GM20000 (cell line): ENCODE data around the gene DYSF.

Experiments used
- DNase-seq: peaks from one replicate; pipeline ENCODE4 v3.0.0; 2012; ENCODE audit warnings: low spot score
- TF ChIP-seq, protein P1 (sequence below): IDR thresholded peaks from 2 replicates; pipeline ENCODE4 v1.5.1; 2012; ENCODE audit warnings: mild to moderate bottlenecking, control low read depth; ENCODE audit errors: extremely low read depth, missing control alignments

The DYSF gene

DNA sequence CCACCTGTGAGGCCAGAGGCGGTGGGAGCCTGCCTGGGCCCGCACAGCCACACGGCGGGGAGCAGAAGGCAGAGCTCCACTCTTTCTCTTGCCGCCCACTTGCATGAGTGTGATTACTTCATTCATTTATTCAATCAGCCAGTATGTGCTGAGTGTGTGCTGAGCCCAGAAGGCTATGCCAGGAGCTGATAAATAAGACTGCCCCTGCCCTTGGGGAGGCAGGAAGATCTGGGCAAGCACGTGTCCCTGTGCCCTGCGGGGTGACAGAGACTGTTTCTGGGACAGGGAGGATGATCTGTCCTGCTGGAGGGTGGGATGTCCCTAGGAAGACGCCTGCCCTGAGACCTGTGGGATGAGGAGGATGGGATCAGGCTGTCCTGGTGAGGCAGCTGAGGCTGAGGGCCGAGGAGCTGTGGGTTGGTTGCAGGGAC lies 250.8 kb downstream of the DYSF start:
- no peak for DNase-seq
- TF ChIP-seq, protein P1, sequence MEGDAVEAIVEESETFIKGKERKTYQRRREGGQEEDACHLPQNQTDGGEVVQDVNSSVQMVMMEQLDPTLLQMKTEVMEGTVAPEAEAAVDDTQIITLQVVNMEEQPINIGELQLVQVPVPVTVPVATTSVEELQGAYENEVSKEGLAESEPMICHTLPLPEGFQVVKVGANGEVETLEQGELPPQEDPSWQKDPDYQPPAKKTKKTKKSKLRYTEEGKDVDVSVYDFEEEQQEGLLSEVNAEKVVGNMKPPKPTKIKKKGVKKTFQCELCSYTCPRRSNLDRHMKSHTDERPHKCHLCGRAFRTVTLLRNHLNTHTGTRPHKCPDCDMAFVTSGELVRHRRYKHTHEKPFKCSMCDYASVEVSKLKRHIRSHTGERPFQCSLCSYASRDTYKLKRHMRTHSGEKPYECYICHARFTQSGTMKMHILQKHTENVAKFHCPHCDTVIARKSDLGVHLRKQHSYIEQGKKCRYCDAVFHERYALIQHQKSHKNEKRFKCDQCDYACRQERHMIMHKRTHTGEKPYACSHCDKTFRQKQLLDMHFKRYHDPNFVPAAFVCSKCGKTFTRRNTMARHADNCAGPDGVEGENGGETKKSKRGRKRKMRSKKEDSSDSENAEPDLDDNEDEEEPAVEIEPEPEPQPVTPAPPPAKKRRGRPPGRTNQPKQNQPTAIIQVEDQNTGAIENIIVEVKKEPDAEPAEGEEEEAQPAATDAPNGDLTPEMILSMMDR: no peak

GRCh38 chr2:71704688-71705087 lies 251.3 kb downstream of the DYSF start:
- TF ChIP-seq, protein P1: no peak
- no peak for DNase-seq

DNA sequence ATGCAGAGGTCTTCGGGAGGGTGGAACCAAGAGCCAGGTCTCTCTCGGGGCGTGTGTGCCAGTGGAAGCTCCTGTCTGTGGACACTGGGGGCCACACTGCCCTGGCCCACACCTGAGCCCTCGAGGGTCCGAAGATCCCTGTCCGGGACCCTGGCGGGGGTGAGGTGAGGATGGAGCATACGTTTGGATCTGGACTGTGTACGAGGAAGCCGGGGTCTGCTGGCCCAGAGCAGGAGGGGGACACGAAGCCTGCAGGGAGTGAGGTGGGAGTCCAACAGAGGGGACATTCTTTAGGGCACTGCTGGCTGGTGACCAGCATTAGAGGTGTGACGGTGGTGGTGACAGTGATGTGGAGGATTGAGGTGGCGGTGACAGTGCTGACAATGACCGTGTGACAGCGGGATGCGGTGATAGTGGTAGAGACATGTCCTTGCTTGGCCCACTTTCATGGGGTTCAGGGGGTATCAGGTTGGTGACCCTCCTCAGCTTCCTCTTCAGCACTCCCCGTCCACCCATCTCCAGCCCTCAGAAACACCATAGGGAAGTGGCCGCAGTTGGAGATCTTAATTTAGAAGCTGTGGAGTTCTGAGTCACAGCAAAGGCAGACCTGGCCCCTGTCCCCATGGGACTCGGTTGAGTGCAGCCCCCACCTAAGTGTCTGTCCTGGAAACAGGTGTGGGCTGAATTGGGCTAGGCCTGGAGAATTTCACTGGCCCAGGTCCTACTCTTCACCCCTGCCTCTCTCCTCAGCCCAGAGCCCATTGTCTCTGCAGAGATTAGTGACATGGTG lies 252.0 kb downstream of the DYSF start:
- TF ChIP-seq, protein P1: no peak
- DNase-seq: no peak

- no peak for DNase-seq
Observed at GRCh38 chr2:71706121-71706520, 252.8 kb downstream of the DYSF start.

DNA sequence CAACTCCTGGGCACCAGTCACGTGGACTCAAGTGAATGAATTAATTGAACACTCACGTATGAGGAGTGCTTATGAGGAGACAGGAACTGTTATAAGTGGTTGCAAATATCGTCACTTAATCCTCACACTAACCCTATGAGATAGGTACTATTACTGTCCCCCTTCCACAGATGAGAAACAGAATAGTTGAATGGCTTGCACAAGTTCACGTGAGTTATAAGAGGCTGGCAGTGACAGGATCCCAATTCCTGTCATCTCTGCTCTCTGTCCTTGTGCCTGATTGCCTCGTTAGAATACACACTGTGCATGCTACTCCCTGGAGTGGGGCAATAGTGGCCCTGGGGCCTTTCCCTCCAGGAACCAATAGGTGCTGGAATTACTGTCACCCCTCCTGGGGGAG lies 253.5 kb downstream of the DYSF start:
- no peak for DNase-seq
- TF ChIP-seq, protein P1: no peak

More at GRCh38 chr2:71706121-71706520, 252.8 kb downstream of the DYSF start:
- TF ChIP-seq, protein P1: no peak

GRCh38 chr2:71710367-71711132 lies 257.2 kb downstream of the DYSF start:
- TF ChIP-seq, protein P1: no peak
- no peak for DNase-seq
